GM12864 (cell line): ENCODE data around the gene CDA.

Experiments used
- DNase-seq: peaks from one replicate; pipeline ENCODE4 v3.0.0-alpha.2; 2011; ENCODE audit warnings: low read depth
- H3K4me3 ChIP-seq: 2 replicates; pipeline ENCODE4 v1.5.1; 2011; ENCODE audit warnings: mild to moderate bottlenecking, low read depth, low read length, control low read depth
- TF ChIP-seq, protein P1 (sequence below): IDR thresholded peaks from 2 replicates; pipeline ENCODE4 v1.5.1; 2011; ENCODE audit warnings: low read depth, mild to moderate bottlenecking, moderate library complexity, low read length, control low read depth, inconsistent platforms; ENCODE audit errors: missing control alignments

Gene CDA

DNA sequence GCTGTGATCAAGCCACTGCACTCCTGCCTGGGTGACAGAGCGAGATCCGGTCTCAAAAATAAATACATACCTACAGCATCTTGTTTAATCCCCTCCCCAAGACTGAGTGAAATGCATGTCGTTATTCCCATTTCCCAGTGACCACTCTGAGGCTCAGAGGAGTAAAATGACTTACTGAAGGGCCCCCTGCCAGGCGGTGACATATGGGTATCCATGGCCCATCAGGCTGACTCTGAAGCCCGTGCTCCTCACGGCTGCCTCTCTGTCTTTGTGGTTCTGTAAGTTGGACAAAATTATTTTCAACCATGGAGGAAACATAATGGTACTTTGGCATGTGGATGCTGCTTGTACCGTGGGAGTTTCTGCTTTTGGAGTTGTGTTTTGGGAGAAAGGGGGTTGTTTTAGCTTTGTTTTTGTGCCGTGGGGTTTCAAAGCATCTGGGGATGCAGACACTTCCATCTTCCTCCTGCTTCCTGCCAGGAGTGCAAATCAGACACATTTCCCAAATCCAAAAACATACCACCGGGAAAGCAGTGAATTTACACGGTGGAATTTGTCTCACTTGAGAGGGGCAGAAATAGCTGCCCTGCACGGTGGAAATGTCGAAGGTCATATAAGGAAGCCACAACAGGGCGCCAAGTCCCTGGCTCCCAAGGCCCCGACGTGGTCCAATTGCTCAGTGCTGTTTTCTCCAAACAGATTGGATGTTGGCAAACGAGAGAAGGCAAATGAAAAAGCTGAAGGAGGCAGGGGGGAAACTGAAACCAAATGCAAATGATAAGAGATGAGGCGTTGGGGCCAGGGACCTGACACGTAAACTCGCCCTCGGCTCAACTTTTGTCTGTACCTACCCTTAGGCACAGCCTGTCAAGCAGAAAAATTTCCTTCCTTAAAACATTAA lies 27.3 kb downstream of the CDA start:
- DNase-seq = peak; percentile 38
- H3K4me3 ChIP-seq = no peak overlapping the region
- TF ChIP-seq, protein P1, sequence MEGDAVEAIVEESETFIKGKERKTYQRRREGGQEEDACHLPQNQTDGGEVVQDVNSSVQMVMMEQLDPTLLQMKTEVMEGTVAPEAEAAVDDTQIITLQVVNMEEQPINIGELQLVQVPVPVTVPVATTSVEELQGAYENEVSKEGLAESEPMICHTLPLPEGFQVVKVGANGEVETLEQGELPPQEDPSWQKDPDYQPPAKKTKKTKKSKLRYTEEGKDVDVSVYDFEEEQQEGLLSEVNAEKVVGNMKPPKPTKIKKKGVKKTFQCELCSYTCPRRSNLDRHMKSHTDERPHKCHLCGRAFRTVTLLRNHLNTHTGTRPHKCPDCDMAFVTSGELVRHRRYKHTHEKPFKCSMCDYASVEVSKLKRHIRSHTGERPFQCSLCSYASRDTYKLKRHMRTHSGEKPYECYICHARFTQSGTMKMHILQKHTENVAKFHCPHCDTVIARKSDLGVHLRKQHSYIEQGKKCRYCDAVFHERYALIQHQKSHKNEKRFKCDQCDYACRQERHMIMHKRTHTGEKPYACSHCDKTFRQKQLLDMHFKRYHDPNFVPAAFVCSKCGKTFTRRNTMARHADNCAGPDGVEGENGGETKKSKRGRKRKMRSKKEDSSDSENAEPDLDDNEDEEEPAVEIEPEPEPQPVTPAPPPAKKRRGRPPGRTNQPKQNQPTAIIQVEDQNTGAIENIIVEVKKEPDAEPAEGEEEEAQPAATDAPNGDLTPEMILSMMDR = no peak

DNA sequence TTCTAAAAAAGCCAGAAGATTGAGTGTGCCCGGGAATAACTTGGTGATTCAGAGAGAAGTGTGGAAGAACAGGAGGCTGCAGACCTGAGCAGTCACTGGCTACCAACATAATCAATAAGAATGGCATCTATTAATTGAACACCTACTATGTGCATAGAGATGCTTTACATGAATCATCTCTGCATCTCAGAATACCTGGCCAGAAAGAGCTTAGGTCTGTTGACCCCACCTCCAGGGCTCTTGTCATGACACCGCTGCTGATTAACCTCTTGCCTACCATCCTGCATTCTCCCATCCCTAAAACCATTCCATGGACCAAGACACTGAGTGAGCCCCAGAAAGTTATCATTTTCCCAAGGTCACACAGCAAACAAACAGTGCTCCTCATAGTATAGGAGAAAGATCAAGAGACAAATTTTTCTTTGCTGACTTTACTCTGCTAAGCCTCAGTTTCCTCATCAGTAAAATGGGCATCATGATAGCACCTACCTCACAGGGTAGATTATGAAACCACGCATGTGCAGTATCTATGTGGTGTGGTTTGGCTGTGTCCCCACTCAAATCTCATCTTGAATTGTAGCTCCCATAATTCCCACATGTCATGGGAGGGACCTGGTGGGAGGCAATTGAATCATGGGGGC lies 28.1 kb downstream of the CDA start:
- no peak overlapping the region for H3K4me3 ChIP-seq
- DNase-seq = no peak
- TF ChIP-seq, protein P1 = no peak

DNA sequence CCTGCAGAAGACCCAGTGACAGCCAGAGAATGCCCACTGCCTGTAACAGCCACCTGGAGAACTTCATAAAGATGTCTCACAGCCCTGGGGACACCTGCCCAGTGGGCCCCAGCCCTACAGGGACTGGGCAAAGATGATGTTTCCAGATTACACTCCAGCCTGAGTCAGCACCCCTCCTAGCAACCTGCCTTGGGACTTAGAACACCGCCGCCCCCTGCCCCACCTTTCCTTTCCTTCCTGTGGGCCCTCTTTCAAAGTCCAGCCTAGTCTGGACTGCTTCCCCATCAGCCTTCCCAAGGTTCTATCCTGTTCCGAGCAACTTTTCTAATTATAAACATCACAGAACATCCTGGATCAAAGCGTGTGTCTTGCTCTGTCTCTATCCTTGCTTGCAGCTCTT lies 29.7 kb downstream of the CDA start:
- no peak for DNase-seq
- TF ChIP-seq, protein P1 = no peak

DNA sequence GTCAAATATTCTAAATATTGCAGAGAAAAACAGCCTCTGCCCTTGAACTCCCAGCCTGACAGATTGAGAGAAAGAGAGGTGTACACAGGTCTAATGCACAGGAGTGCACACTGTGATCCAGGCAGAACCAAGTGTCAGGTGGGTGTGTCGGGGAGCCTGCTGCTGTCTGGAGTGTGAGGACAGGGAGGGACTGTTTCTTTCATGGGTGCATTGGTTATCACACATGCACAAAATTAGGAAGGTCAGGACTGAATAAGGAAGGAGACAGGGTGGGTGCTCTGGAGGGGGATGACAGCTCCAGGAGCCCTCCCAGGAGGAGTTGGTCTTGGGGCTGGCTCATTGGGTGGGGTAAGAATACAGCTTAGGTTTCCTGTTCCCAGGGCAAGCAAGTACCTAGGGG lies 31.1 kb downstream of the CDA start:
- no peak overlapping the region for H3K4me3 ChIP-seq
- TF ChIP-seq, protein P1 = no peak
- no peak for DNase-seq

More for the DNA sequence above, 29.7 kb downstream of the CDA start:
- H3K4me3 ChIP-seq = no peak overlapping the region

DNA sequence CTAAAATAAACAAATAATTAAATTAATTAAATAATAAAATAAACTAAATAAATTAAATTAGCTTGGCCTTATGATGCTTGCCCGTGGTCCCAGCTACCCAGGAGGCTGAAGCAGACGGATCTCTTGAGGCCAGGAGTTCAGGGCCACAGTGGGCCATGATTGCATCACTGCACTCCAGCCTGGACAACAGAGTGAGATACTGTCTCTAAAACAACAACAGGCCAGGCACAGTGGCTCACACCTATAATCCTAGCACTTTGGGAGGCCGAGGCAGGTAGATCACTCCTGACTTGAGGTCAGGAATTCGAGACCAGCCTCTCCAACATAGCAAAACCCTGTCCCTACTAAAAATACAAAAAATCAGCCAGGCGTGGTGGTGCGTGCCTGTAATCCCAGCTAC lies 32.1 kb downstream of the CDA start:
- DNase-seq = no peak
- TF ChIP-seq, protein P1 = no peak
- H3K4me3 ChIP-seq = no peak overlapping the region

DNA sequence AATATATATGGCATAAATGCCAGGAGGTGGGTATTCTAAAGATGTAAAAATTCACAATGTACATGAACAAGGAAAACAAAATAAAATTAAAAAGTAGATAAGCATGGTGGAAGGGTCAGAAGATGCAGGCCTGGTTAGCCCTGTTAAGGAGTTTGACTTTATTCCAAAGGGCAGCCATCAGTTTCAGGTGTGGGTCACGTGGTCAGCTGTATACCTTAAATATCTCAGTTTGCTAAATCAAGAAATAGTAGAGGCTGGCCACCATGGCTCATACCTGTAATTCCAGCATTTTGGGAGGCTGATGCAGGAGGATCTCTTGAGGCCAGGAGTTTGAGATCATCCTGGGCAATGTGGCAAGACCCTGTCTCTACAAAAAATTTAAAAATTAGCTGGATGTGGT lies 35.8 kb downstream of the CDA start:
- no peak overlapping the region for H3K4me3 ChIP-seq
- TF ChIP-seq, protein P1 = no peak
- DNase-seq = no peak
